ENCODE results near the gene HHIP.

DNA sequence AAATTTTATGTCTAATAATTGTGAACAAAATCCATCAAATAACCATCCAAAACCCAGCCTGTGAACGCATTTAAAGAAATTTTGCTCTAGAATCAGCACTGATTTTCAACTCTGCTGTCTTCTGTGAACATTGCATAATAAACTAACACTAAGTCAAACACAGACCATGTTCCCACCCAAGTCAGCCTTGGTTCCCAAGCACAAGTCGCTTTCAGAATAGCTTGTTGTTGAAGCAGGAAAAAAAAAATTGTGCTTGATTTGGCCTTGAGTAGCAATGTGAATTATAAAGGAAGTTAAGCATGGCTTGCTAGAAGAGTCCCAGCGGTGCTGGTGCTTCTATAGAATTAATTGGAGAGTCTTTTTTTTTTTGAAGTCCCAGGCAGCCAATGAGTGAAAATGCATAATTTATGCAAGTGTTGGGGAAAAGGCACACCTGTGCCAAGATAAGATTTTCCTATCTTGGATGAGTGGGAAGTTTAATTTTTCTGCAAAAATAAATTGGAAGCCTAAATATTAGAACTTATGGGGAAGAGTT, 42.1 kb downstream of the HHIP start:
- TF ChIP-seq, protein P1, sequence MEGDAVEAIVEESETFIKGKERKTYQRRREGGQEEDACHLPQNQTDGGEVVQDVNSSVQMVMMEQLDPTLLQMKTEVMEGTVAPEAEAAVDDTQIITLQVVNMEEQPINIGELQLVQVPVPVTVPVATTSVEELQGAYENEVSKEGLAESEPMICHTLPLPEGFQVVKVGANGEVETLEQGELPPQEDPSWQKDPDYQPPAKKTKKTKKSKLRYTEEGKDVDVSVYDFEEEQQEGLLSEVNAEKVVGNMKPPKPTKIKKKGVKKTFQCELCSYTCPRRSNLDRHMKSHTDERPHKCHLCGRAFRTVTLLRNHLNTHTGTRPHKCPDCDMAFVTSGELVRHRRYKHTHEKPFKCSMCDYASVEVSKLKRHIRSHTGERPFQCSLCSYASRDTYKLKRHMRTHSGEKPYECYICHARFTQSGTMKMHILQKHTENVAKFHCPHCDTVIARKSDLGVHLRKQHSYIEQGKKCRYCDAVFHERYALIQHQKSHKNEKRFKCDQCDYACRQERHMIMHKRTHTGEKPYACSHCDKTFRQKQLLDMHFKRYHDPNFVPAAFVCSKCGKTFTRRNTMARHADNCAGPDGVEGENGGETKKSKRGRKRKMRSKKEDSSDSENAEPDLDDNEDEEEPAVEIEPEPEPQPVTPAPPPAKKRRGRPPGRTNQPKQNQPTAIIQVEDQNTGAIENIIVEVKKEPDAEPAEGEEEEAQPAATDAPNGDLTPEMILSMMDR (IDR thresholded peaks at IDR 0.05 in 4 of 5, conservative IDR thresholded peaks at IDR 0.05 in 1 of 5) = no peak
- no peak for TF ChIP-seq POLR2A (IDR thresholded peaks at IDR 0.05)
